Measurements from ENCODE around the gene FTO.
A peak's percentile ranks its signal among the peaks of the same experiment; 100 is the strongest.

FTO gene

DNA sequence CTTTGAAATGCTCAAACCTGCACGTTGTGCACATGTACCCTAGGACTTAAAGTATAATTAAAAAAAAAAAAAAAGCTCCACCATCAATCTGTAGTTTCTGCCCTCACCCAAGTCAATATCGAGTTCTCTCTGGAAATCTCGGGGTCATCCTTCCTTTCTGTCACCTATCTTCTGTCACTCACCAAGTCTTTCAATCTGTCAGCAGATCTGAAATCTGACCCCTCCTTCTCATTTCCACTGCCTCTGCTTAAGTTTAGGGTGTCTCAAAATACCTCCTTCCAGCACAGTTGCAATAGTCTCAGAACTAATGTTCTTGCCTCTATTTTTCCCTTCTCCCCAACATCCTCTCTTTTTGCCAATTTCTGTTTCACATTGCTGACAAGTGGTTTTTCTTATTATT, 32.3 kb downstream of the FTO start:
- TF ChIP-seq, protein P1, sequence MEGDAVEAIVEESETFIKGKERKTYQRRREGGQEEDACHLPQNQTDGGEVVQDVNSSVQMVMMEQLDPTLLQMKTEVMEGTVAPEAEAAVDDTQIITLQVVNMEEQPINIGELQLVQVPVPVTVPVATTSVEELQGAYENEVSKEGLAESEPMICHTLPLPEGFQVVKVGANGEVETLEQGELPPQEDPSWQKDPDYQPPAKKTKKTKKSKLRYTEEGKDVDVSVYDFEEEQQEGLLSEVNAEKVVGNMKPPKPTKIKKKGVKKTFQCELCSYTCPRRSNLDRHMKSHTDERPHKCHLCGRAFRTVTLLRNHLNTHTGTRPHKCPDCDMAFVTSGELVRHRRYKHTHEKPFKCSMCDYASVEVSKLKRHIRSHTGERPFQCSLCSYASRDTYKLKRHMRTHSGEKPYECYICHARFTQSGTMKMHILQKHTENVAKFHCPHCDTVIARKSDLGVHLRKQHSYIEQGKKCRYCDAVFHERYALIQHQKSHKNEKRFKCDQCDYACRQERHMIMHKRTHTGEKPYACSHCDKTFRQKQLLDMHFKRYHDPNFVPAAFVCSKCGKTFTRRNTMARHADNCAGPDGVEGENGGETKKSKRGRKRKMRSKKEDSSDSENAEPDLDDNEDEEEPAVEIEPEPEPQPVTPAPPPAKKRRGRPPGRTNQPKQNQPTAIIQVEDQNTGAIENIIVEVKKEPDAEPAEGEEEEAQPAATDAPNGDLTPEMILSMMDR (IDR thresholded peaks at IDR 0.05), result no peak
- no peak for DNase-seq (ENCODE audit: low spot score)
- Histone ChIP-seq H3K27ac (no peak overlapping the region), H3K4me3 (no peak overlapping the region)

DNA sequence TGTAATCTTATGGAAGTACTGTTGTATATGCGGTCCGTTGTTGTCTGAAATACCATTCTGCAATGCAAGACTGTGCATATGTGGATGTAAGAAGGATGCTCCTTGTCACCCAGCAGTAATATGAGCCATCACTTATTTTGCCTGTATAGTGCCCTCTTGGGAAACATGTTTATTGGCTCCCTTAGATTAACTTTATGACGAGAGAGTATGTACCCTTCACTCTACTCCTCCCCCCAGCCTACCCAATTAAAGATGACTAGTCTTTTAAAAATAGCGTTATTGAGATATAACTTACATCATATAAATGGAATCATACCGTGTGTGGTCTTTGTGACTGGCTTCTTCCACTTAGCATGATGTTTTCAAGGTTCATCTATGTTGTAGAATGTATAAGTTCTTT, 33.6 kb downstream of the FTO start:
- TF ChIP-seq, protein P1 (IDR thresholded peaks at IDR 0.05), result no peak
- no peak overlapping the region for H3K4me3 ChIP-seq
- DNase-seq (ENCODE audit: low spot score), result no peak
- H3K27ac ChIP-seq, result no peak overlapping the region

DNA sequence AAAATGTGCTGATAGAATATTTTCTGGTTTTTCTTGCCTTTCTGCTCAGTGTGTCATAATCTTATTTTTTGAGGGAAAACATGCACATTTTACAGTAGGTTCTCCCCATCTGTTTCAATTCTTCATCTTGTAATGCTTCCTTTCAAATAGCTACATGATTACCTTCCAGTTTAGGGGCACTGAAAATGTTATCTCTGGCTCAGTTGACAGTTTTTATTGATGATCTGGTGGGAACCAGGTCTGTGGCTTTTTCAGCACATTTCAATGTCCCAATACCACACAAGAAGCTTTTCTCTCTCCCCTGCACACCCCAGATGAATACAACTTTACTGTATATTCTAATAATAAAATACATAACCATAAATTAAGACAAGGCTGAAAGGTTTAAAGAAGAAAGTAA, 36.5 kb downstream of the FTO start:
- DNase-seq (ENCODE audit: low spot score), result no peak
- Histone ChIP-seq H3K4me3 (no peak overlapping the region), H3K27ac (no peak overlapping the region)
- TF ChIP-seq, protein P1 (IDR thresholded peaks at IDR 0.05), result no peak

DNA sequence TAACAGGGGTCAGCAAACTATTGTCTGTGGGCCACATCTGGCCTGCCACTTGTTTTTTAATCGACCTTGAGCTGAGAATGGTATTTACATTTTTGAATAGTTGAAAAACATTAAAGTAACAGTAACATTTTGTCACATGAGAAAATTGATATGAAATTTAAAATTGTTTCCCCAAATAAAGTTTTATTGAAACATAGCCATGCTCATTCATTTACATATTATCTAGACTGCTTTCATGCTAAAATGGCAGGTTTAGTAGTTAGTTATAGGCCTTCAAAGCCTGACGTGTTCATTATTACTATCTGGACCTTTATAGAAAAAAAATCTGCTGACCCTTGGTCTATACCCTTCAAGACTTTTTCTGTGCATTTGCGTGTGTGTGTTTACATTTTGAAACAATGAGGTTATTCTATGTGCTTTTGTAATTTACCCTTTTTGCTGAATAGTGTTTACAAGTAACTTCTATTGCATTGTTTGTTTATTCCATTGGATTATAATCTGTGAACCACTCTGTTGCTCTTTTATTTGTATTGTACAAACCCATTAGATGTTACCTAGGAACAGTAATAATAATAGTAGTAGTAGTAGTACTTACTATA, 37.1 kb downstream of the FTO start:
- TF ChIP-seq, protein P1 (IDR thresholded peaks at IDR 0.05), result no peak

DNA sequence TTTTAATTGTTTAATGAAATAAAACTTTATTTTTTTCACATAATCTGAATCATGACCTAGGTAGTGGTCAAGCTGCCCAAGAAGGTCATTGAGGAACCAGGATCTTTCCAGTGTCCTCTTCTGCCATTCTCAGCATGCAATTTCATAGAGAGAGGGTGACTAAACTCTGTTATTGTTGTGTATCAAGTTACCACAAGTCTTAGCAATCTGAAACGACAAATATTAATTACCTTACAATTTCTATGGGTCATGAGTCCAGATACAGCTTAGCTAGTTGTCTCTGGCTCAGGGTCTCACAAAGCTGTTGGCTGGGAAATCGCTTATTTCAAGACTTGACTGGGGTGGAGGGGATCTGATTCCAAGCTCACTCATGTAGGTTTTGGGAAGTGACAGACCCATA, 37.6 kb downstream of the FTO start:
- TF ChIP-seq, protein P1 (IDR thresholded peaks at IDR 0.05), result no peak
- no peak overlapping the region for H3K4me3 ChIP-seq
- no peak overlapping the region for H3K27ac ChIP-seq
- DNase-seq (ENCODE audit: low spot score), result no peak

More for the DNA sequence above, 37.1 kb downstream of the FTO start:
- Histone ChIP-seq H3K4me3 (no peak overlapping the region), H3K27ac (no peak overlapping the region)
- no peak for DNase-seq (ENCODE audit: low spot score)

DNA sequence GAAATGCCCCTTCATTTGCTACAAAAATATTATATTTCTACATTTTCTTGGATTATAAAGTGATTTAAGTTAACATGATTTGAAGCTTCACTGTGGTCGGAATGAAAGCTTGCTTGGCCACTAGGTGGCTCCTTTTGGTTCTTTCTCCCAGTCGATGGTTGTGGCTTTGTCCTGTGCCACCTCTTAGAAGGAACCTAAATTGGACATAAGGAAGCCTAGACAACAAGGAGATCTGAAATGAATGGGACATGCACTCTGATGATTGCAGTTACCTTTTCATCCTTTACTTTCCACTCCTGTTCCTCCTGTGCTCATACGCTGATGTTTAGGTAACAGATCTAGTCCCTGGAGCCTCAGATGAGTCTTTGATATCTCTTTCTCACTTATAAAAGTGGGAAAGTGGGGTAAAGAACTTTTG, 39.2 kb downstream of the FTO start:
- TF ChIP-seq, protein P1 (IDR thresholded peaks at IDR 0.05), result peak; percentile 22
- Histone ChIP-seq H3K27ac (no peak overlapping the region), H3K4me3 (no peak overlapping the region)
- DNase-seq (ENCODE audit: low spot score), result no peak

DNA sequence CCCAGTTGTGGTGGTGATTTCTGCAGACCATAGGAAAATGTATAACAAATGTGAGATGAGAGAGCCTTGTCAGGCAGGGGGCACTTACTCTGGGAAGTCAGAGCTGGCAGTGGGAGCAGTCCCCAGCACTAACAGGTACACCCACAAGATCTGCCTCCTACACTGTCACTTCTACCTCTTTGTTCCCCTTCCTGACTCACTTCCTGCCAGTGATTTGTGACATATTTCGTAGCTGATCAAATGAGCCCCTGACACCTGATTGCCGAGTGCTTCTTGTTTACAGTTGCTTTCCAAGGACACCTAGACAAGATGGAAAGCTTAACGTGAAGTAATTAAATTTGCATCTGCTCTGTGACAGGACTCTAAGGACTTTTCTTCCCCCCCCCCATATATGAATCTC, 40.5 kb downstream of the FTO start:
- TF ChIP-seq, protein P1 (IDR thresholded peaks at IDR 0.05), result no peak
- no peak for DNase-seq (ENCODE audit: low spot score)
- peak overlapping the region in 1 of 2 donors; percentile 64 for H3K27ac ChIP-seq
- no peak overlapping the region for H3K4me3 ChIP-seq
